Uterus (tissue), 2 donors: Measurements from ENCODE around the gene TNFRSF4.

Experiments
- POLR2A ChIP-seq, 2 donors: fragments of 450-650 bp; IDR thresholded peaks; one replicate each; pipeline ENCODE4 v1.6.1; 2016; ENCODE audit warnings: antibody characterized with exemption in 2 of 2, mild to moderate bottlenecking in 1 of 2, moderate library complexity in 1 of 2
- TF ChIP-seq, protein P1 (sequence below), 4 experiments: fragments of 200-600 bp in 2 of 4; fragments of 450-650 bp in 2 of 4; sonication (generic) in 2 of 4; IDR thresholded peaks; one replicate each; pipeline ENCODE4 v1.5.1; 2016 to 2019; ENCODE audit warnings: antibody characterized with exemption in 4 of 4, mild to moderate bottlenecking in 2 of 4, moderate library complexity in 1 of 4

GRCh38 chr1:1229770-1230169, 15.8 kb upstream of the TNFRSF4 start:
- TF ChIP-seq, protein P1, sequence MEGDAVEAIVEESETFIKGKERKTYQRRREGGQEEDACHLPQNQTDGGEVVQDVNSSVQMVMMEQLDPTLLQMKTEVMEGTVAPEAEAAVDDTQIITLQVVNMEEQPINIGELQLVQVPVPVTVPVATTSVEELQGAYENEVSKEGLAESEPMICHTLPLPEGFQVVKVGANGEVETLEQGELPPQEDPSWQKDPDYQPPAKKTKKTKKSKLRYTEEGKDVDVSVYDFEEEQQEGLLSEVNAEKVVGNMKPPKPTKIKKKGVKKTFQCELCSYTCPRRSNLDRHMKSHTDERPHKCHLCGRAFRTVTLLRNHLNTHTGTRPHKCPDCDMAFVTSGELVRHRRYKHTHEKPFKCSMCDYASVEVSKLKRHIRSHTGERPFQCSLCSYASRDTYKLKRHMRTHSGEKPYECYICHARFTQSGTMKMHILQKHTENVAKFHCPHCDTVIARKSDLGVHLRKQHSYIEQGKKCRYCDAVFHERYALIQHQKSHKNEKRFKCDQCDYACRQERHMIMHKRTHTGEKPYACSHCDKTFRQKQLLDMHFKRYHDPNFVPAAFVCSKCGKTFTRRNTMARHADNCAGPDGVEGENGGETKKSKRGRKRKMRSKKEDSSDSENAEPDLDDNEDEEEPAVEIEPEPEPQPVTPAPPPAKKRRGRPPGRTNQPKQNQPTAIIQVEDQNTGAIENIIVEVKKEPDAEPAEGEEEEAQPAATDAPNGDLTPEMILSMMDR (IDR thresholded peaks at IDR 0.05), result no peak
- no peak for TF ChIP-seq POLR2A (IDR thresholded peaks at IDR 0.05)
